HepG2 (cell line): Measurements from ENCODE around the gene STAG3. TPM values are rescaled to one million over a fixed set of nuclear protein-coding genes. Genes with fewer than 3 reads are reported as not detected.
A peak's percentile ranks its signal among the peaks of the same experiment; 100 is the strongest.

ENCODE experiments used
- ATF3 ChIP-seq: sonication (generic); formaldehyde crosslinking; IDR thresholded peaks from 2 replicates; pipeline ENCODE4 v1.4.0; 2020; ENCODE audit warnings: missing genetic modification reagents
- CEBPG ChIP-seq: IDR thresholded peaks from 2 replicates; pipeline ENCODE4 v1.6.1; 2016
- FOSL2 ChIP-seq: sonication (generic); formaldehyde crosslinking; IDR thresholded peaks from 2 replicates; pipeline ENCODE4 v1.4.0; 2020; ENCODE audit warnings: missing genetic modification reagents
- FOXA1 ChIP-seq, 2 experiments: fragments of 450-650 bp in 1 of 2; sonication (generic) in 1 of 2; formaldehyde crosslinking in 1 of 2; IDR thresholded peaks; 2 replicates each; pipeline versions ENCODE4 v1.4.0 to v1.6.1; 2016 to 2020; ENCODE audit warnings: missing genetic modification reagents in 1 of 2
- GRHL1 ChIP-seq: sonication (generic); formaldehyde crosslinking; conservative IDR thresholded peaks from 2 replicates; pipeline ENCODE4 v1.8.0; 2022; ENCODE audit warnings: missing genetic modification reagents
- HBP1 ChIP-seq: IDR thresholded peaks from 2 replicates; pipeline ENCODE4 v1.6.1; 2016; ENCODE audit warnings: low read depth, control low read depth
- HMGXB3 ChIP-seq: sonication (generic); formaldehyde crosslinking; IDR thresholded peaks from 2 replicates; pipeline ENCODE4 v1.4.0; 2020; ENCODE audit warnings: missing genetic modification reagents, borderline replicate concordance
- HOXA9 ChIP-seq: sonication (generic); formaldehyde crosslinking; IDR thresholded peaks from 2 replicates; pipeline ENCODE4 v1.8.1; 2022; ENCODE audit warnings: missing genetic modification reagents, mild to moderate bottlenecking, moderate library complexity, borderline replicate concordance
- KLF6 ChIP-seq: IDR thresholded peaks from 2 replicates; pipeline ENCODE4 v1.8.0; 2016; ENCODE audit warnings: missing biosample characterization, missing genetic modification reagents
- SOX6 ChIP-seq, 2 experiments: fragments of 450-650 bp in 1 of 2; sonication (generic) in 1 of 2; formaldehyde crosslinking in 1 of 2; IDR thresholded peaks; 2 replicates each; pipeline versions ENCODE4 v1.4.0 to v1.6.1; 2017 to 2020; ENCODE audit warnings: antibody characterized with exemption in 1 of 2, mild to moderate bottlenecking in 1 of 2, missing genetic modification reagents in 1 of 2
- ZFX ChIP-seq: sonication (generic); formaldehyde crosslinking; IDR thresholded peaks from 2 replicates; pipeline ENCODE4 v1.4.0; 2020; ENCODE audit warnings: mild to moderate bottlenecking, low read depth, missing genetic modification reagents, moderate library complexity
- ZNF124 ChIP-seq: sonication (generic); formaldehyde crosslinking; IDR thresholded peaks from 2 replicates; pipeline ENCODE4 v1.4.0; 2020; ENCODE audit warnings: missing genetic modification reagents
- ZNF264 ChIP-seq: sonication (generic); formaldehyde crosslinking; IDR thresholded peaks from 2 replicates; pipeline ENCODE4 v1.4.0; 2020; ENCODE audit warnings: missing genetic modification reagents
- ZNF44 ChIP-seq: sonication (generic); formaldehyde crosslinking; IDR thresholded peaks from 2 replicates; pipeline ENCODE4 v1.5.1; 2020; ENCODE audit warnings: mild to moderate bottlenecking, missing genetic modification reagents
- ZNF512 ChIP-seq: sonication (generic); formaldehyde crosslinking; IDR thresholded peaks from 2 replicates; pipeline ENCODE4 v1.4.0; 2020; ENCODE audit warnings: mild to moderate bottlenecking, missing genetic modification reagents
- ZNF644 ChIP-seq: IDR thresholded peaks from 2 replicates; pipeline ENCODE4 v1.6.1; 2016; ENCODE audit warnings: low read depth
- ZNF761 ChIP-seq: sonication (generic); formaldehyde crosslinking; conservative IDR thresholded peaks from 2 replicates; pipeline ENCODE4 v1.4.0; 2020; ENCODE audit warnings: mild to moderate bottlenecking, missing genetic modification reagents
- ZNF772 ChIP-seq: sonication (generic); formaldehyde crosslinking; IDR thresholded peaks from 2 replicates; pipeline ENCODE4 v1.5.0; 2020; ENCODE audit warnings: mild to moderate bottlenecking, missing genetic modification reagents
- ZSCAN30 ChIP-seq: sonication (generic); formaldehyde crosslinking; IDR thresholded peaks from 2 replicates; pipeline ENCODE4 v1.5.0; 2020; ENCODE audit warnings: mild to moderate bottlenecking, missing genetic modification reagents
- polyA plus RNA-seq, 8 experiments: library from polyadenylated mRNA; depleted of rRNA in 3 of 8; stranded (reverse) in 7 of 8; unstranded in 1 of 8; fragments of >200 nt; fragmentation: Illumina TruSeq in 4 of 8; extraction: Trizol in 4 of 8; gene quantifications; 2 replicates each; pipeline versions ENCODE4 v1.2.1 to v1.2.3, GENCODE V29; 2011 to 2016; ENCODE audit warnings: low read depth in 4 of 8, missing spikeins in 1 of 8, mixed read lengths in 1 of 8; ENCODE audit not compliant: insufficient read depth in 1 of 8
- total RNA-seq, 5 experiments: library from RNA; depleted of rRNA; stranded (reverse); fragments of >200 nt; fragmentation: Illumina TruSeq; extraction: Trizol; gene quantifications; 2 replicates each; pipeline ENCODE4 v1.2.3, GENCODE V29; 2016; ENCODE audit warnings: low read depth in 1 of 5

STAG3 gene
- total and polyA plus RNA-seq, 2 of the 13 experiments (the other 11 are each of a cell fraction or from before 2014, with no cell fraction given), result 0.09 to 0.33 TPM

GRCh38 chr7:100157334-100158228 is 20.1 kb upstream of the STAG3 start (continued):
- TF ChIP-seq GRHL1 (CRISPR knock-in tag) (no peak), CEBPG (CRISPR knock-in tag) (peak; percentile 63), ZNF264 (CRISPR knock-in tag) (no peak), HMGXB3 (CRISPR knock-in tag) (no peak), SOX6 (IDR thresholded peaks at IDR 0.05) (no peak), SOX6 (CRISPR knock-in tag; IDR thresholded peaks at IDR 0.05) (0 out of 2 replicates have a peak, but pooled peaks have one; percentile 20), ZSCAN30 (CRISPR knock-in tag) (no peak), KLF6 (no peak), HBP1 (CRISPR knock-in tag) (no peak), HOXA9 (CRISPR knock-in tag) (peak; percentile 30; the same call in 1 of the 2 replicates), FOSL2 (CRISPR knock-in tag) (peak; percentile 76), ZNF512 (CRISPR knock-in tag) (no peak), ZFX (CRISPR knock-in tag) (peak; percentile 23; the same call in 1 of the 2 replicates), ZNF772 (CRISPR knock-in tag) (peak; percentile 54; the same call in 1 of the 2 replicates), ZNF644 (CRISPR knock-in tag) (no peak), ZNF124 (CRISPR knock-in tag) (no peak), ZNF761 (CRISPR knock-in tag) (no peak), ATF3 (CRISPR knock-in tag) (peak; percentile 93), ZNF44 (no peak), FOXA1 (IDR thresholded peaks at IDR 0.05) (no peak), FOXA1 (CRISPR knock-in tag; IDR thresholded peaks at IDR 0.05) (peak; percentile 81)
